ENCODE results near the gene STUM.

Gene STUM

DNA sequence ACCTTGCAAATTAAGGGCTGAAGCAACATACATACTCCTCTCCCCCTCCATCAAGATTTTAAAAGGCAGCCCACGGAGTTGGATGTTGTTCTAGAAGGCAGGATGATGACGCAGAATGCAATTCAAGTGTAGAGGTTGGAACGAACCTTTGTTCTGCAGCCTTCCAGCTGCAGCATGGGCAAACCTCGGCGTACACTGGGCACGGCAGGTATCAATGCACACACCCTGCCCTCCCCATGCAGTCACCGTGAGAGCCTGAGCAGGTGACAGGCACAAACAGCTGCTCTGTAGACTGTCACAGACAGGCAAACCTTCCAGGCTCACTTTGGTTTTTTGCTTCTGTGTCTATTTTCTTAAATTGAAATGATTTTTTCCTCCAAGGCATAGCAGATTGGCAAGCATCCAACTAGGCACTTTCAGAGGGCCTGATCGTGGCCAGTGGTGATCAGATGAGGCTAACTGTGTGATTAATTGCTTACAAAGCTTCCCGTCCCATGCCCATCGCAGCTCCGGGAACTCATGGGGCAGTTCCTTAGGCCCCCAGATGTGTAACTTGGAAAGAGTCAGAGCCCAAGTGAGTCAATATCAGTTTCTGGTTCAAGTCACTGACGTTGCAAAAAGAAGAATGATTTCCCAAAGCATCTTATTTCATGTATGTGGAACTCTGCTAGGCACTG, 108.2 kb downstream of the STUM start:
- DNase-seq: no peak

DNA sequence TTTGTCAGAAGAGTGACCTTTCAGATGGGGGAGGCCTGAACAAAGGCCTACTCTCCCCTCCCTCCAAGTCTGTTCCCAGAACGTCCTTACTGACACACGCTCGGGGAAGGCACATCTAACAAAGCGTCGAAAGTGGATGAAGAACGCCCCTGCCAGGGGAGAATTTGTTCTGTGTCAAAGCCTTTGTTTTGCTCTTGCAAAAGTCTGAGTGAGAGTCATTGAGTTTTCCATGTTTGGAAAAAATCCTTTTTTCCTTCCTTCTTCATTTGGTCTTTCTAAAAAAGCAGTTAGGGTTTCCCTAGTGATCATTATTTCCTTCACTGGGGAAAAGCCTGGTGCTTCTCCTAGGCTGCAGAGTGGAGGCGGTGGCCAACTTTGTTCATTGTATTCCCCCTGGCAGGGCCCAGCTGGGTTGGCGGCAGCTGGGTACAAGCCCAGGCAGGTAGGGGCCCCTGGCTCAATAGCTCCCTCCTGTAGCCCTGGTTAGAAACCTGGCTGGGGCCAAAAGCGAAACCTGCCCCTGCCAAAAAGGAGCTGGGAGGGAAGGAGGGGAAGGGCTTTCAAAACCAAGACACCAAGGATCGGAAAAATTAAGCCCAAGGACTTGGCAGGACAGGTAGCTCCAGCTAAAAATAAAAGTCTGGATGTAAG, 109.5 kb downstream of the STUM start:
- no peak for DNase-seq

DNA sequence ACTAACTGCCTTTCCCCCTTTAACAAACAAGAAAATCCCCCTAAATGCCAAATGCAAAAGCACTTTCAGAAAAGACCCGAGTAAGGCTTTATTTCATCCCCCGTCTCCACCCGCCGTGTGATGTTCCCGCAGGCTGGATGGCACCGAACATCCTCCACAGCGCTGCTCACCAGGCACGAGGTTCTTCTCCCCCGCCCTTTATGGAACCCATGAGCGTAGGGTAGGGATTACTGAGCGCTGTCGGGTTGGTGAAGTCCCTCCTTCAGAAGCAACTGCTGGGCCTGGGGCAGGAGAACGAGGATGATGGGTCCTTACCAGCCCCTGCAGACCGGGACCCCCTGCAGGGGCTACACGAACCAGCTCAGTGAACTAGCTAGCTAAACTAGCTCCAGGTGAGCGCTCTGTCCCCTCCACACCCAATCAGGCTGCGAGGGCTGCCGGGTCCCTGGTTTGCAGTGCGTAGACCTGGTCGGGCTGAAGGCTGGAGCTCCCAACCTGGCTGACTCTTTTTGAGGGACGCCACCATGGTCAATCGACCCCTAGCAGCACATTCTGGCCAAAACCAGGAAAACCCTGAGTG, 110.1 kb downstream of the STUM start:
- no peak for DNase-seq
